ENCODE data around the gene RASEF. TPM values are rescaled to one million over a fixed set of nuclear protein-coding genes. Genes with fewer than 3 reads are reported as not detected.
"Not testable (repeated sequence)": the region's sequence is repeated elsewhere in the genome, so short reads cannot be mapped to it uniquely, and the experiment has no call there.

The RASEF gene
- not detected for total RNA-seq

DNA sequence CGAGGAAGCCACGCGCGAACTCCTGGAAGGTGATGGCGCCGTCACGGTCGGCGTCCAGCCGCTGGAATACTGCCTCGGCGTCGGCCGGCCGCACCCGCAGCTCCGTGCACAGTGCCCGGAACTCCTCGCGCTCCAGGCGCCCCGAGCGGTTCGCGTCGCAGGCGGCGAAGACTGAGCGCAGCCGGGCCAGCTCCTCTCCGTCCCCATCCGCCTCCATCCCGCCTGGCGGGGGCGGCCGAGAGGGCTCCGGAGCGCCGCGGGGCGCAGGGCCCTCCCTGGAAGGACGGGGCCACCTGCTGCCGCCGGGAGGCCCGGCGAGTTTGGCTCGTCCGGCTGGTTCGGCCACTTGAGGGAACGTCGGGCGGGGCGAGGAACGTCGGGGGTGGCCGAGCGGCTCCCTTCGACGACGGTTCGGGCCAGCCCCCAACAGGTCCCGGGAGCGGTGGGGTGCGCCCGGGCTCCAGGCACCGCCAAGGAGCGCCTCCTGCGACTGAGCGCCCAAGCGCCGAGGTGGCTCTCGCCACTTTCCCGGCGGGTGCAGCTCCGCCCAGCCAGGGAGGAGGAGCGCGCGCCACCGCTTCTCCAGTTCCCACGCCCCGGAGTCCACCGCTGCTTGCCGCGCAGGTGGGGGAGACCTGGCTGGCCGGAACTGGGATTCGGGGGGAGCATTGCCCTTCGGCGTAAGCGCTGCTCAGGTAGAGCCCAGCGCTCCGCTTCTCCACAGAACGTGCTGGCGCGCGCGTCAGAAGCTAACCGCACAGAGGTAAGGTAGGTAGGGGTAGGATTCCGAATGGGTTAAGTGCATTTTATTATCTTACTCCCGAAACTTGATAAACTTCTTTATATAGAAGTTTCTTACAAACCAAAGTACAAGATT, at the start of gene RASEF:
Gene RASEF, minus strand, starts transcription at position 492 of the 877 bp plus-strand sequence. Its CDS starts 275 bp downstream, at position 217.
- ATAC-seq (replicated peaks in 1 of 2) (no peak), DNase-seq (no peak)
- peaks cover 2% of the 10 kb centered on the region in 2 donors for H3K9me3 Mint-ChIP-seq
- no peak within 1 kb of the TSS for H3K27ac Mint-ChIP-seq
- peaks cover 1 to 8% of the 10 kb centered on the region in 2 donors for H3K36me3 Mint-ChIP-seq (ENCODE audit: insufficient read depth in 2 of 2)
- H3K27me3 Mint-ChIP-seq (ENCODE audit: low read depth), result peaks cover 45% of the 10 kb centered on the region
- H3K4me3 Mint-ChIP-seq, result peak within 1 kb of the TSS in 1 of 2 donors; percentile 32
- no peaks in the 10 kb centered on the region for H3K4me1 Mint-ChIP-seq (ENCODE audit: low read depth)

DNA sequence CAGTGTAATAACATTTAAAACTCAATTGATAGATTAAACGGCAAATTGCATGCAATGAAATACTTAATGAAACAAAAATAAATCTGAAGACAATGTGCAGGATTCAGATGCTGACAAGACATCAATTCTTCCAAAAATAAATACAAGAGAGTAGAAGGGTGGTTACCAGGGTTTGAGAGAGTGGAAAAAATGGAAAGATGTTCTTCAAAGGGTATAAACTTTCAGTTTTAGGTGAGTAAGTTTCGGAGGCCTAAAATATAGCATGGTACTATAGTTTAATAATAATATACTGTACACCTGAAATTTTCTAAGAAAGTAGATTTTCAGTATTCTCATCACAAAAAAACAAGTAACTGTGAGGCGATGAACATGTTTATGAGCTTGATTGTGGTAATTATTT, 48.2 kb upstream of the RASEF start:
- Mint-ChIP-seq H3K27me3 (ENCODE audit: low read depth) (no peaks in the 10 kb centered on the region), H3K4me1 (ENCODE audit: low read depth) (no peaks in the 10 kb centered on the region), H3K27ac (no peak overlapping the region), H3K36me3 (ENCODE audit: insufficient read depth in 2 of 2) (peaks cover 0 to 6% of the 10 kb centered on the region in 2 donors), H3K4me3 (no peak overlapping the region), H3K9me3 (peaks cover 8% of the 10 kb centered on the region in 2 donors)
- ATAC-seq (replicated peaks in 1 of 2) (no peak), DNase-seq (no peak)

DNA sequence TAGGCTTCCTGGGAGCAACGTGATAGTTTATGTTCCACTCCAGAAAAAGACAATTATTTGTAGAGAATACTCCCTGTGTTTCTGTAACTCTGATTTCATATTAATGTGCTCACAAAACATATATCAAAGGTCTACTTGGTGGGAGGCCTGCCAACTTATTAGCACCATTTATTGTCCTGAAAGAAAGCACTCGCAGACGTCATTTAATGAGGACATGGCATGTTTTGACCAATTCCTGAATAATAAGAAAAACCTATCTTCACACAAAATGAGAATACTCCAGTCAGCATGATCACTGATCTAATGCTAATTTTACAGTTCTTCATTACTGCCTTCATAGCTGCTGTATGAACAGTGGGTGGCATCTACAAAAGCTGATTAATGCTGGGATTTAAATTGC, 46.4 kb upstream of the RASEF start:
- H3K36me3 Mint-ChIP-seq (ENCODE audit: insufficient read depth in 2 of 2), result peaks cover 0 to 2% of the 10 kb centered on the region in 2 donors
- ATAC-seq (replicated peaks in 1 of 2) (no peak), DNase-seq (no peak)
- no peaks in the 10 kb centered on the region for H3K27me3 Mint-ChIP-seq (ENCODE audit: low read depth)
- H3K27ac Mint-ChIP-seq, result no peak overlapping the region
- H3K4me3 Mint-ChIP-seq, result no peak overlapping the region
- H3K4me1 Mint-ChIP-seq (ENCODE audit: low read depth), result no peaks in the 10 kb centered on the region
- peaks cover 5 to 7% of the 10 kb centered on the region in 2 donors for H3K9me3 Mint-ChIP-seq

DNA sequence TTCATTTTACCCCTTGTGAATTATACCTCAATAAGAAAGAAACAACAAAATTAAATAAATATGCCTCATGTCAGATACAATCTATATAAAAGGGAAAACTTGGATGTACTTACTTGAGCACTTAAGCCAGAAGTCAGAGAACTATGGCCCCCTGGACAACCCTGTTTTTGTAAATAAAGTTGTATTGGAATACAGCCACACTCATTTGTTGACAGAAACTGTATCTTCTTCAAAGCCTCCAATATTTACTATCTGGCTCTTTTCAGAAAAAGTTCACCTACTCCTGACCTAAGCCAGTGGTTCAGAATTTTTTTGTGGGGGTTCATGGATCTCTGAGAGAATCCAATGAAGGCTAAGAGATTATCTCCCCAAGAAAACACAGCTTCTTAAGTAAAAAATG, 45.3 kb upstream of the RASEF start:
- peaks cover 0 to 1% of the 10 kb centered on the region in 2 donors for H3K9me3 Mint-ChIP-seq
- ATAC-seq (replicated peaks in 1 of 2) (no peak), DNase-seq (no peak)
- H3K27me3 Mint-ChIP-seq (ENCODE audit: low read depth), result no peaks in the 10 kb centered on the region
- no peaks in the 10 kb centered on the region for H3K36me3 Mint-ChIP-seq (ENCODE audit: insufficient read depth in 2 of 2)
- no peak overlapping the region for H3K27ac Mint-ChIP-seq
- H3K4me3 Mint-ChIP-seq, result no peak overlapping the region
- H3K4me1 Mint-ChIP-seq (ENCODE audit: low read depth), result no peaks in the 10 kb centered on the region

DNA sequence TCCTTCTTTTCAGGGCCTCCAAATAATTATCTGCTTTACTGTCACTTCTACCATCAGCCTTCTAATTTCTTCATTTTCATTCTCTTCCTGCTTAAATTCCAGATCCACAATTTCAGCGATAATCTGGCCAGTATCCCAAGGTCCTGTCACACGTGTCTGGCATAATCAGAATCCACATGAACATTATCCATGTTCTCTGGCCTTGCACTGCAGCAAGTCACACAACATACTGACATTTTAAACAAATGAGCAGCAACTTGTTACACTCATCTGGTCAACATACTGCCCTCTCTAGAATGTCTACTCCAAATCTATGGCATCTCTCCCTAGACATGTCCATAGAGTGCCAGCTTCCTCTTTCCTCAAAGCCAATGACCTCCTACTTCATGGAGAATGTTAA, 43.8 kb upstream of the RASEF start:
- Mint-ChIP-seq H3K27ac (no peak overlapping the region), H3K9me3 (no peaks in the 10 kb centered on the region), H3K36me3 (ENCODE audit: insufficient read depth in 2 of 2) (no peaks in the 10 kb centered on the region), H3K27me3 (ENCODE audit: low read depth) (no peaks in the 10 kb centered on the region), H3K4me1 (ENCODE audit: low read depth) (no peaks in the 10 kb centered on the region), H3K4me3 (no peak overlapping the region)
- DNase-seq, result no peak
- no peak for ATAC-seq (replicated peaks in 1 of 2)

DNA sequence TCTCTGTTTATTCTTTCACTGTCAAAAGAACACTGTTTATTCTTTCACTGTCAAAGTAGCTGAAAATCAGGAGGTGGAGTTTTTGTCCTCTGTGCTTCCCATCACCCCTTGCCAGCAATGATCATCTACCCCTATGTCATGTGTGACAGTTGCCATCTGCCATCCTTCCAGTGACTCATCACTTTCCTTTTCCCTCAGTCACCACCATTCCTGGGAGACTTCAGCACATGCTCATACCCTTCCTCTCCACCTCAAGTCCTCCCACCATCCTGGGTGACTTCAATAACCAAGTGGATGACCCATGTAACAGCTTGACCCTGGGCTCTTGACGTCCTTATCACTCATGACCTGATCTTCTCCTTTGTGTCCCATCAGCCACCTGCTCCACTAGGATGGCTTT, 43.3 kb upstream of the RASEF start:
- DNase-seq, result no peak
- Mint-ChIP-seq H3K4me1 (ENCODE audit: low read depth) (no peaks in the 10 kb centered on the region), H3K27ac (no peak overlapping the region), H3K36me3 (ENCODE audit: insufficient read depth in 2 of 2) (no peaks in the 10 kb centered on the region), H3K4me3 (no peak overlapping the region), H3K9me3 (no peaks in the 10 kb centered on the region), H3K27me3 (ENCODE audit: low read depth) (no peaks in the 10 kb centered on the region)
- ATAC-seq (replicated peaks in 1 of 2), result no peak

DNA sequence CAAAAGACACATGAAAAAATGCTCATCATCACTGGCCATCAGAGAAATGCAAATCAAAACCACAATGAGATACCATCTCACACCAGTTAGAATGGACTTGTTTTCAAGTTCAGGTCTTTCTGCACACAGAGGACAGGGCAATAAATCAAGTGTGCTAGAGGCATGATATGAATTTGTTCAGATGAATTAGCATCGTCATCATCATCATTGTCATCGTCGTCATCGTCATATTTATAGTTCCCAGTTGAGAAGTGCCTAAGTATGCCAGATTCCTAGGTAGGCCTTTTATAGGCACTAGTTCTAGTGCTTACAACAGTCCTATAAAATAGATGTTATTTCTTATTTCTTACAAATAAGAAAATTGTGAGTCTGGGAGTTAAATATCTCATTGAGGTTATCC, 34.7 kb upstream of the RASEF start:
- Mint-ChIP-seq H3K4me1 (ENCODE audit: low read depth) (no peaks in the 10 kb centered on the region), H3K27ac (no peak overlapping the region), H3K4me3 (no peak overlapping the region), H3K36me3 (ENCODE audit: insufficient read depth in 2 of 2) (no peaks in the 10 kb centered on the region), H3K27me3 (ENCODE audit: low read depth) (no peaks in the 10 kb centered on the region), H3K9me3 (no peaks in the 10 kb centered on the region)
- no peak for DNase-seq
- ATAC-seq (replicated peaks in 1 of 2), result no peak

DNA sequence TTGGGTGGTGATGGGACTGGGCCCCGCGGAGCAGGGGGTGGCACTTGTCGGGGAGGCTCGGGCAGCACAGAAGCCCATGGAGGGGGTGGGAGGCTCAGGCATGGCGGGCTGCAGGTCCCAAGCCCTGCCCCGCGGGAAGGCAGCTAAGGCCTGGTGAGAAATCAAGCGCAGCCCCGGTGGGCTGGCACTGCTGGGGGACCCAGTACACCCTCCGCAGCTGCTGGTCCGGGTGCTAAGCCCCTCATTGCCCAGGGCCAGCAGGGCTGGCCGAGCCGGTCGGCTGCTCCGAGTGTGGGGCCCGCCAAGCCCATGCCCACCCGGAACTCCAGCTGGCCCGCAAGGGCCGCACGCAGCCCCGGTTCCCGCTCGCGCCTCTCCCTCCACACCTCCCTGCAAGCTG, 30.4 kb upstream of the RASEF start:
- H3K27ac Mint-ChIP-seq; H3K4me1 Mint-ChIP-seq (ENCODE audit: low read depth); H3K9me3 Mint-ChIP-seq; ATAC-seq (replicated peaks in 1 of 2); DNase-seq; H3K4me3 Mint-ChIP-seq; H3K27me3 Mint-ChIP-seq (ENCODE audit: low read depth); H3K36me3 Mint-ChIP-seq (ENCODE audit: insufficient read depth in 2 of 2): not testable (repeated sequence)

DNA sequence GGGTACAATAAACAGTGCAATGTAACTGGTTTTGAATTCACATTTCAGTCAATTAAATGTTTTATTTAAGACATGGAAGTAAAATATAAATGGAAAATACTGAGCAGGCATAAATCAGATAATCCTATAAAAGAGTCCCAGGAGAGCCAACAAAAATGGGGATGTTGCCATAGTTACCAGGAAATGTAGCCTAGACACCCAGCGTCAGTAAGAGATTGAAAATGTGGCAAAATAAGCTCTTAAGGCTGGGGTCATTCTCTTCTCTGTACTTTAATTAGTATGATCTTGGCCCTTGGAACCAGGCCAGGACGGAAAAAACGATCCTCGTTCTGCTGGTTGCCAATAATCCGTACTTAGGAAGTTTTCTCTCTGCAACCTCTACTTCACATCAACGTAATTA, 18.9 kb upstream of the RASEF start:
- Mint-ChIP-seq H3K4me3 (no peak overlapping the region), H3K4me1 (ENCODE audit: low read depth) (no peaks in the 10 kb centered on the region), H3K36me3 (ENCODE audit: insufficient read depth in 2 of 2) (no peaks in the 10 kb centered on the region), H3K27me3 (ENCODE audit: low read depth) (peaks cover 4% of the 10 kb centered on the region), H3K27ac (no peak overlapping the region), H3K9me3 (no peaks in the 10 kb centered on the region)
- ATAC-seq (replicated peaks in 1 of 2) (no peak), DNase-seq (no peak)

DNA sequence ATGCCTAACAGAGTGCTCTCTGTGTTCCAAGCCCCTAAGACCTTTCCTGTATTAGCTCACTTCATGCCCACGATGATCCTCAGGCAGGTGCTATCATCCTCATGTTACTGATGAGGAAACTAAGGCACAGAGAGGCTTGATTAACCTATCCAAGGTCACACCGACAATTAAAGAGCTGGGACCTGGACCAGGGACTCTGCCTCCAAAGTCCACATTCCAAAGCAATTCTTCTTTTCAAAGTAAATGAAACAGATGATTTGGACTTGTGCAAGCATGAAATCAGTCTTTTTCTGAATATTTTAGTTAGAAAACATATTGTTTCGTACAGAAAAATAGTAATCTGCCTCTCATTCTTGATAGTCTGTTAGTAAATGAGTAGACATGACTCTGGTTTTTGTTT, 18.1 kb upstream of the RASEF start:
- H3K36me3 Mint-ChIP-seq (ENCODE audit: insufficient read depth in 2 of 2), result no peaks in the 10 kb centered on the region
- H3K4me1 Mint-ChIP-seq (ENCODE audit: low read depth), result no peaks in the 10 kb centered on the region
- peaks cover 4% of the 10 kb centered on the region for H3K27me3 Mint-ChIP-seq (ENCODE audit: low read depth)
- no peaks in the 10 kb centered on the region for H3K9me3 Mint-ChIP-seq
- H3K4me3 Mint-ChIP-seq, result no peak overlapping the region
- ATAC-seq (replicated peaks in 1 of 2), result no peak
- no peak overlapping the region for H3K27ac Mint-ChIP-seq
- no peak for DNase-seq

DNA sequence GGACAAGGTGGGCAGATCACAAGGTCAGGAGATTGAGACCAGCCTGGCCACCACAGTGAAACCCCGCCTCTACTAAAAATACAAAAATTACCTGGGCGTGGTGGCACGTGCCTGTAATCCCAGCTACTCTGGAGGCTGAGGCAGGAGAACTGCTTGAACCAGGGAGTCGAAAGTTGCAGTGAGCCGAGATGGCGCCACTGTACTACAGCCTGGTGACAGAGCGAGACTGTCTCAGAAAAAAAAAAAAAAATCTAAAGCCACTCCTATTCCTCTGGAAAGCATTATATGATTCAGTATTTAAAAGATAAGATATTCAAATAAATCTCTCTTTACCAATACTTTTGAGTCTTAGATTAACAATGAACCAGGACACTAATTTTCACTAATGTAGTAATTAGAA, 13.0 kb upstream of the RASEF start:
- not testable (repeated sequence) for H3K27ac Mint-ChIP-seq; H3K36me3 Mint-ChIP-seq (ENCODE audit: insufficient read depth in 2 of 2); ATAC-seq (replicated peaks in 1 of 2); DNase-seq; H3K9me3 Mint-ChIP-seq; H3K4me1 Mint-ChIP-seq (ENCODE audit: low read depth); H3K4me3 Mint-ChIP-seq
- peaks cover 12% of the 10 kb centered on the region for H3K27me3 Mint-ChIP-seq (ENCODE audit: low read depth)

DNA sequence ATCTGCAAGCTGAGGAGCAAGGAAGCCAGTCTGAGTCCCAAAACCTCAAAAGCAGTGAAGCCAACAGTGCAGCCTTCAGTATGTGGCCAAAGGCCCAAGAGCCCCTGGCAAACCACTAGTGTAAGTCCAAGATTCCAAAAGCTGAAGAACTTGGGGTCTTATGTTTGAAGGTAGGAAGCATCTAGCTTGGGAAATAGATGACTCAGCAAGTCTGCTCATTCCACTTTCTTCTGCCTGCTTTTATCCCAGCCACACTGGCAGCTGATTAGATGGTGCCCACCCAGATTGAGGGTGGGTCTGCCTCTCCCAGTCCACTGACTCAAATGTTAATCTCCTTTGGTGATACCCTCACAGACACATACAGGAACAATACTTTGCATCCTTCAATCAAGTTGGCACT, 9.6 kb upstream of the RASEF start:
- not testable (repeated sequence) for DNase-seq; ATAC-seq (replicated peaks in 1 of 2); H3K4me3 Mint-ChIP-seq; H3K27me3 Mint-ChIP-seq (ENCODE audit: low read depth); H3K27ac Mint-ChIP-seq; H3K9me3 Mint-ChIP-seq; H3K36me3 Mint-ChIP-seq (ENCODE audit: insufficient read depth in 2 of 2); H3K4me1 Mint-ChIP-seq (ENCODE audit: low read depth)

DNA sequence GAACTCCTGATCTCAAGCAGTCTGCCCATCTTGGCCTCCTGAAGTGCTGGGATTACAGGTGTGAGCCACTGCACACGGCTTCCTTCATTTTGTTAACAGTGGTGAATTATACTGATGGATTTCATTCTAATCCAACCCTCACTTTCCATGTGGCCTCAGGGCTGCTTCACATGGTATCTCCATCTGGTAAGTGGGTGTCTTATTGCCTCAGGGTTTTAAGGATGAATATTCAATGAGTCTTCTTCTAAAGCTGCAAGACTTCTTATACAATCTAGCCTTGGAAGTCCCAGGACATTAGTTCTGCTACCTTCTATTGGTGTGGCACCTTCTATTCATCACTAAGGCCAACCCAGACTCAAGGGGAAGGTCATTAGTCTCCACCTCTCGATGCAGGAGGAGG, 8.7 kb upstream of the RASEF start:
- no peak for DNase-seq
- H3K9me3 Mint-ChIP-seq, result peaks cover 0 to 1% of the 10 kb centered on the region in 2 donors
- no peak overlapping the region for H3K4me3 Mint-ChIP-seq
- H3K27ac Mint-ChIP-seq, result no peak overlapping the region
- no peaks in the 10 kb centered on the region for H3K4me1 Mint-ChIP-seq (ENCODE audit: low read depth)
- no peaks in the 10 kb centered on the region for H3K36me3 Mint-ChIP-seq (ENCODE audit: insufficient read depth in 2 of 2)
- no peak for ATAC-seq (replicated peaks in 1 of 2)
- H3K27me3 Mint-ChIP-seq (ENCODE audit: low read depth), result peaks cover 8% of the 10 kb centered on the region

DNA sequence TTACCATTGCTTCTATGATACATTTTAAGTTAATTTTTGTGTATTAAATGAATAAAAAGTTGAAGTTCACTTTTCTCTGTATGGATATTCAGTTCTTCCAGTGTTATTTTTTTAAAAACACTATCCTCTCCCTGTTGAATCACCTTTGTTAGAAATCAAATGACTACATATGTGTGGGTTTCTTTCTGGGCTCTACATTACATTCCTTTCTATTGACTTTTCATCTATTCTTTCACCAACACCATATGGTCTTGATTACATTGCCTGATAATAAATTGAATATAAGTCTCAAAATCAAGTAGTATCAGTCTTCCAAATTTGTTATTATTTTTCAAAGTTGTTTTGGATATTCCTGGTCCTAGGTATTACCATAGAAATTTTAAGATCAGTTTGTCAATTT, 7.3 kb upstream of the RASEF start:
- H3K36me3 Mint-ChIP-seq (ENCODE audit: insufficient read depth in 2 of 2), result no peaks in the 10 kb centered on the region
- H3K4me3 Mint-ChIP-seq, result no peak overlapping the region
- H3K9me3 Mint-ChIP-seq, result peaks cover 0 to 1% of the 10 kb centered on the region in 2 donors
- DNase-seq (no peak), ATAC-seq (replicated peaks in 1 of 2) (no peak)
- H3K4me1 Mint-ChIP-seq (ENCODE audit: low read depth), result no peaks in the 10 kb centered on the region
- no peak overlapping the region for H3K27ac Mint-ChIP-seq
- peaks cover 10% of the 10 kb centered on the region for H3K27me3 Mint-ChIP-seq (ENCODE audit: low read depth)
